DMS153 (cell line): ENCODE data around the gene PTPRU.

Experiments
- DNase-seq: peaks from one replicate; lab custom pipeline; 2025; lab: John Stamatoyannopoulos, UW

PTPRU gene

GRCh38 chr1:29332204-29332603 lies 95.9 kb downstream of the PTPRU start:
- DNase-seq = peak; percentile 42

GRCh38 chr1:29333008-29333407 lies 96.7 kb downstream of the PTPRU start:
- peak; percentile 22 for DNase-seq

GRCh38 chr1:29335573-29335972 lies 99.3 kb downstream of the PTPRU start:
- DNase-seq = no peak

GRCh38 chr1:29338908-29339575 lies 102.7 kb downstream of the PTPRU start:
- DNase-seq = no peak

GRCh38 chr1:29341936-29342335 lies 105.6 kb downstream of the PTPRU start:
- no peak for DNase-seq

GRCh38 chr1:29342351-29342750 lies 106.0 kb downstream of the PTPRU start:
- no peak for DNase-seq

GRCh38 chr1:29342983-29343382 lies 106.7 kb downstream of the PTPRU start:
- DNase-seq = no peak

GRCh38 chr1:29343476-29343875 lies 107.2 kb downstream of the PTPRU start:
- DNase-seq = no peak

- DNase-seq = no peak
Measured at GRCh38 chr1:29343908-29344307, 107.6 kb downstream of the PTPRU start.

- peak; percentile 54 for DNase-seq
Measured at GRCh38 chr1:29344336-29344735, 108.0 kb downstream of the PTPRU start.

GRCh38 chr1:29346576-29346975 lies 110.3 kb downstream of the PTPRU start:
- no peak for DNase-seq

GRCh38 chr1:29349871-29350491 lies 113.7 kb downstream of the PTPRU start:
- DNase-seq = no peak

GRCh38 chr1:29352719-29353420 lies 116.5 kb downstream of the PTPRU start:
- DNase-seq = no peak

GRCh38 chr1:29354511-29355098 lies 118.3 kb downstream of the PTPRU start:
- DNase-seq = peak; percentile 70

- DNase-seq = no peak
Measured at GRCh38 chr1:29355375-29355774, 119.1 kb downstream of the PTPRU start.

- DNase-seq = no peak
Measured at GRCh38 chr1:29356663-29357062, 120.3 kb downstream of the PTPRU start.

- DNase-seq = no peak
Measured at GRCh38 chr1:29357452-29357851, 121.1 kb downstream of the PTPRU start.

- DNase-seq = no peak
Measured at GRCh38 chr1:29358183-29358582, 121.9 kb downstream of the PTPRU start.

- no peak for DNase-seq
Measured at GRCh38 chr1:29360768-29361167, 124.4 kb downstream of the PTPRU start.

GRCh38 chr1:29361686-29362085 lies 125.4 kb downstream of the PTPRU start:
- no peak for DNase-seq

- DNase-seq = no peak
Measured at GRCh38 chr1:29362116-29362515, 125.8 kb downstream of the PTPRU start.

GRCh38 chr1:29362764-29363163 lies 126.4 kb downstream of the PTPRU start:
- DNase-seq = no peak

GRCh38 chr1:29363536-29363935 lies 127.2 kb downstream of the PTPRU start:
- no peak for DNase-seq
